H1 (cell line): ENCODE measurements around the gene TRIM59. TPM values are rescaled to one million over a fixed set of nuclear protein-coding genes. Genes with fewer than 3 reads are reported as not detected.
A peak's percentile ranks its signal among the peaks of the same experiment; 100 is the strongest.
"Not testable (repeated sequence)": the region's sequence is repeated elsewhere in the genome, so short reads cannot be mapped to it uniquely, and the experiment has no call there.

Experiments
- CTCF ChIA-PET: fragments of 300-600 bp; sonication (Branson Sonifier 250); formaldehyde crosslinking; loops from one replicate; lab custom pipeline; 2021; ENCODE audit not compliant: partially characterized antibody; lab: Charles Lee
- POLR2A ChIA-PET: fragments of 300-600 bp; sonication (Branson Sonifier 250); formaldehyde crosslinking; loops from one replicate; lab custom pipeline; 2021; ENCODE audit warnings: inconsistent platforms; ENCODE audit not compliant: partially characterized antibody; lab: Charles Lee
- DNase-seq, 2 experiments: peaks; one replicate each; pipeline versions ENCODE4 v3.0.0 to v3.0.0-alpha.2; 2010 to 2022; ENCODE audit warnings: low spot score in 2 of 2, low read depth in 1 of 2, mixed read lengths in 1 of 2
- FAIRE-seq: peaks from 2 replicates; lab custom pipeline; 2011; peaks lifted over from hg19 to GRCh38; lab: Jason Lieb, UNC
- H2AFZ ChIP-seq: 2 replicates; pipeline ENCODE4 v1.8.1; 2012; ENCODE audit warnings: low read length, inconsistent platforms
- H2AK5ac ChIP-seq: 2 replicates; pipeline ENCODE4 v1.6.1; 2013; ENCODE audit warnings: low read depth, low read length
- H2BK120ac ChIP-seq: replicated peaks from 2 replicates; pipeline ENCODE3; 2013; ENCODE audit warnings: low read depth, low read length, inconsistent platforms
- H2BK12ac ChIP-seq: 2 replicates; pipeline ENCODE4 v1.6.1; 2013; ENCODE audit warnings: low read depth, low read length
- H2BK15ac ChIP-seq: 2 replicates; pipeline ENCODE4 v1.6.1; 2013; ENCODE audit warnings: low read length
- H2BK20ac ChIP-seq: 2 replicates; pipeline ENCODE4 v1.6.1; 2013; ENCODE audit warnings: low read length
- H2BK5ac ChIP-seq: 2 replicates; pipeline ENCODE4 v1.6.1; 2013; ENCODE audit warnings: low read depth, low read length
- H3K14ac ChIP-seq: 2 replicates; pipeline ENCODE4 v1.6.1; 2013; ENCODE audit warnings: inconsistent platforms; ENCODE audit not compliant: insufficient read length
- H3K18ac ChIP-seq: 2 replicates; pipeline ENCODE4 v1.6.1; 2013; ENCODE audit warnings: low read length; ENCODE audit errors: extremely low read depth
- H3K23ac ChIP-seq: 2 replicates; pipeline ENCODE4 v1.6.1; 2013; ENCODE audit warnings: inconsistent platforms; ENCODE audit not compliant: insufficient read length
- H3K23me2 ChIP-seq: 2 replicates; pipeline ENCODE4 v1.6.1; 2013; ENCODE audit warnings: low read depth, low read length
- H3K27ac ChIP-seq: 2 replicates; pipeline ENCODE4 v1.6.1; 2011; ENCODE audit warnings: low read depth, low read length, inconsistent platforms
- H3K27me3 ChIP-seq, 4 experiments: replicated peaks in 1 of 4; 1 replicate in 1 of 4; 2 replicates in 3 of 4; pipeline versions ENCODE4 v1.6.1 to v1.8.1; 2011 to 2013; ENCODE audit warnings: low read length in 3 of 4, mild to moderate bottlenecking in 3 of 4, inconsistent platforms in 2 of 4, mixed read lengths in 2 of 4, moderate library complexity in 1 of 4; ENCODE audit not compliant: control insufficient read depth in 3 of 4, insufficient read depth in 3 of 4; ENCODE audit errors: extremely low read depth in 1 of 4
- H3K36me3 ChIP-seq, 4 experiments: 2 replicates each; pipeline versions ENCODE4 v1.6.1 to v1.8.1; 2011 to 2013; ENCODE audit warnings: mild to moderate bottlenecking in 4 of 4, low read length in 3 of 4, moderate library complexity in 2 of 4, control low read depth in 1 of 4, inconsistent platforms in 1 of 4; ENCODE audit not compliant: insufficient read depth in 4 of 4, control insufficient read depth in 2 of 4
- H3K4ac ChIP-seq: replicated peaks from 2 replicates; pipeline ENCODE3; 2013; ENCODE audit warnings: low read length, low read depth, mixed read lengths, inconsistent platforms; ENCODE audit not compliant: insufficient read length
- H3K4me1 ChIP-seq, 4 experiments: replicated peaks in 1 of 4; 1 replicate in 1 of 4; 2 replicates in 3 of 4; pipeline versions ENCODE4 v1.6.1 to v1.8.1; 2011 to 2013; ENCODE audit warnings: low read length in 3 of 4, inconsistent platforms in 2 of 4, mixed read lengths in 1 of 4; ENCODE audit not compliant: insufficient read depth in 4 of 4, control insufficient read depth in 3 of 4
- H3K4me2 ChIP-seq, 2 experiments: 2 replicates each; pipeline versions ENCODE4 v1.6.1 to v1.8.1; 2011 to 2013; ENCODE audit warnings: low read depth in 2 of 2, low read length in 2 of 2, control low read depth in 1 of 2, inconsistent platforms in 1 of 2, mild to moderate bottlenecking in 1 of 2; ENCODE audit not compliant: insufficient read depth in 1 of 2
- H3K4me3 ChIP-seq, 4 experiments: fragments of 200-600, 300-600 bp in 1 of 4; sonication (generic), shearing (Covaris generic), sonication (Bioruptor Twin) in 1 of 4; 2 replicates each; pipeline versions ENCODE4 v1.5.1 to v1.8.1; 2011 to 2016; ENCODE audit warnings: low read length in 4 of 4, low read depth in 3 of 4, control low read depth in 2 of 4, inconsistent platforms in 2 of 4, mild to moderate bottlenecking in 2 of 4, mixed read lengths in 1 of 4, moderate library complexity in 1 of 4; ENCODE audit not compliant: insufficient read depth in 2 of 4; ENCODE audit errors: extremely low read depth in 1 of 4
- H3K56ac ChIP-seq: replicated peaks from 2 replicates; pipeline ENCODE3; 2013; ENCODE audit warnings: low read depth, mild to moderate bottlenecking, mixed read lengths, low read length, inconsistent platforms; ENCODE audit not compliant: insufficient read length
- H3K79me1 ChIP-seq: 2 replicates; pipeline ENCODE4 v1.6.1; 2013; ENCODE audit warnings: low read depth, low read length, control low read depth
- H3K79me2 ChIP-seq, 2 experiments: 2 replicates each; pipeline versions ENCODE4 v1.6.1 to v1.8.1; 2012 to 2013; ENCODE audit warnings: low read length in 2 of 2, mild to moderate bottlenecking in 2 of 2, inconsistent platforms in 1 of 2; ENCODE audit not compliant: insufficient read depth in 2 of 2, control insufficient read depth in 1 of 2
- H3K9ac ChIP-seq, 4 experiments: replicated peaks in 1 of 4; 1 replicate in 1 of 4; 2 replicates in 3 of 4; pipeline versions ENCODE4 v1.6.1 to v1.8.1; 2011 to 2013; ENCODE audit warnings: low read depth in 3 of 4, low read length in 3 of 4, control low read depth in 2 of 4, mild to moderate bottlenecking in 2 of 4, moderate library complexity in 2 of 4, inconsistent platforms in 1 of 4; ENCODE audit errors: extremely low read depth in 1 of 4
- H3K9me3 ChIP-seq, 2 experiments: 2 replicates each; pipeline versions ENCODE4 v1.6.1 to v1.8.1; 2012 to 2013; ENCODE audit warnings: mild to moderate bottlenecking in 2 of 2, moderate library complexity in 2 of 2, control low read depth in 1 of 2, inconsistent platforms in 1 of 2, low read depth in 1 of 2, low read length in 1 of 2, mixed read lengths in 1 of 2; ENCODE audit not compliant: insufficient read depth in 2 of 2
- H4K20me1 ChIP-seq, 2 experiments: replicated peaks in 1 of 2; 2 replicates each; pipeline versions ENCODE3 to v1.8.1; 2011 to 2013; ENCODE audit warnings: inconsistent platforms in 2 of 2, low read length in 2 of 2, mild to moderate bottlenecking in 1 of 2; ENCODE audit not compliant: insufficient read depth in 2 of 2, control insufficient read depth in 1 of 2
- H4K5ac ChIP-seq: 2 replicates; pipeline ENCODE4 v1.6.1; 2013; ENCODE audit warnings: low read length, low read depth, mixed read lengths, inconsistent platforms; ENCODE audit not compliant: insufficient read length
- H4K8ac ChIP-seq: 2 replicates; pipeline ENCODE4 v1.8.0; 2013; ENCODE audit warnings: mild to moderate bottlenecking, moderate library complexity, low read length, inconsistent platforms; ENCODE audit not compliant: insufficient read depth; ENCODE audit errors: extremely low read depth
- H4K91ac ChIP-seq: replicated peaks from 2 replicates; pipeline ENCODE3; 2013; ENCODE audit warnings: low read length, mixed read lengths, inconsistent platforms; ENCODE audit not compliant: insufficient read length
- MAX ChIP-seq: IDR thresholded peaks from 2 replicates; pipeline ENCODE4 v1.6.1; 2012; ENCODE audit warnings: inconsistent platforms
- WGBS, 2 experiments: shearing (Covaris generic) in 1 of 2; methylation state at CpG; one replicate each; pipeline versions ENCODE4 v1.1.6 to v1.1.7; 2013 to 2015; ENCODE audit warnings: low lambda C conversion rate in 2 of 2, mixed read lengths in 2 of 2, inconsistent platforms in 1 of 2, low coverage in 1 of 2, missing lambda C conversion rate in 1 of 2; ENCODE audit not compliant: insufficient replicate concordance in 2 of 2, insufficient coverage in 1 of 2, insufficient read length in 1 of 2; ENCODE audit errors: extremely low coverage in 1 of 2, missing lambda C conversion rate in 1 of 2; 5-methylcytosine and 5-hydroxymethylcytosine counted together
- polyA plus RNA-seq, 7 experiments: library from polyadenylated mRNA; depleted of rRNA in 3 of 7; stranded (reverse) in 5 of 7; unstranded in 2 of 7; fragments of >200 nt in 5 of 7; fragments of 200-250 nt in 2 of 7; gene quantifications; 1 replicate in 5 of 7; 2 replicates in 1 of 7; 4 replicates in 1 of 7; pipeline versions ENCODE4 v1.2.1 to v1.2.3, GENCODE V29; 2011 to 2013; ENCODE audit warnings: missing spikeins in 2 of 7, mixed read lengths in 2 of 7
- total RNA-seq: library from RNA; stranded (reverse); fragmentation: NEBNext Ultra II Directional; extraction: Animal tissue kit (Norgen Biotek cat#: 25700); gene quantifications from 2 replicates; pipeline ENCODE4 v1.2.1, GENCODE V29; 2021

Gene TRIM59
- total and polyA plus RNA-seq, 2 of the 8 experiments (the other 6 are each of a cell fraction or from before 2014, with no cell fraction given) = 11.6 to 53.4 TPM

- ChIA-PET POLR2A (interaction anchor here (0.7 to 4.1 kb wide), 5 partner anchors 8 to 112 kb away, joined by 3 to 26 read pairs (median 9); partner anchors contain the start of genes KPNA4 and SMC4), CTCF (interaction anchor here (0.8 to 3.2 kb wide), 4 partner anchors 12 to 55 kb away, joined by 3 to 13 read pairs (median 4); no protein-coding TSS in a partner anchor)
- H3K27me3 ChIP-seq, H2BK15ac ChIP-seq, H3K4ac ChIP-seq, H4K91ac ChIP-seq, H2BK12ac ChIP-seq, H4K20me1 ChIP-seq, H3K27ac ChIP-seq, H3K23me2 ChIP-seq, H3K9me3 ChIP-seq, H3K9ac ChIP-seq, H4K8ac ChIP-seq, H2BK20ac ChIP-seq, H3K18ac ChIP-seq, H2AK5ac ChIP-seq, H2BK120ac ChIP-seq, H3K56ac ChIP-seq, DNase-seq, H3K23ac ChIP-seq, FAIRE-seq, H4K5ac ChIP-seq, H3K79me1 ChIP-seq, H3K4me2 ChIP-seq, H2BK5ac ChIP-seq, H3K14ac ChIP-seq, H3K4me3 ChIP-seq, H2AFZ ChIP-seq, H3K4me1 ChIP-seq: not testable (repeated sequence)
- 93% methylated on average over 16 of the region's 19 CpGs; no CpG with 5 or more reads in 1 of the 2 experiments for WGBS, 2 experiments
- peak; percentile 43; the same call in 1 of the 2 replicates for TF ChIP-seq MAX
- Histone ChIP-seq H3K36me3 (peaks cover 0 to 12% (median 0%) of the 10 kb centered on the region in 4 experiments; a peak in 1 of 8 replicates), H3K79me2 (peaks cover 11 to 19% of the 10 kb centered on the region in 2 experiments; a peak in 3 of 4 replicates)
These were observed 2.7 kb upstream of the TRIM59 start for GRCh38 chr3:160452251-160452650.
